ENCODE results near the gene DENND6B. TPM values are rescaled to one million over a fixed set of nuclear protein-coding genes. Genes with fewer than 3 reads are reported as not detected.

The DENND6B gene
- total RNA-seq, 5 donors from 2014 or later (not counting 1 experiment from before 2014, with no cell fraction given) = 2.1 to 5.0 (median 3.5) TPM

- Histone ChIP-seq H3K36me3 (ENCODE audit: control insufficient read depth in 2 of 2, extremely low read depth in 1 of 2, insufficient read depth in 1 of 2, low read length in 1 of 2) (peaks cover 16% of the 10 kb centered on the region in 2 donors), H3K9me3 (no peaks in the 10 kb centered on the region), H3K27me3 (replicated peaks in 1 of 2; ENCODE audit: control insufficient read depth in 2 of 2, extremely low read depth in 1 of 2, insufficient read depth in 2 of 2, low read length in 1 of 2) (no peaks in the 10 kb centered on the region), H3K4me3 (ENCODE audit: control insufficient read depth in 1 of 2, extremely low read depth in 1 of 2, low read length in 1 of 2) (no peak overlapping the region), H3K27ac (ENCODE audit: low read length) (no peak overlapping the region), H3K4me1 (ENCODE audit: control insufficient read depth in 1 of 2, extremely low read depth in 1 of 2, insufficient read depth in 2 of 2, low read length in 2 of 2) (peaks cover 0 to 39% of the 10 kb centered on the region in 2 experiments)
- no peak for DNase-seq
- Mint-ChIP-seq H3K27me3 (no peaks in the 10 kb centered on the region), H3K9me3 (no peaks in the 10 kb centered on the region), H3K27ac (peak overlapping the region in 1 of 2 donors; percentile 44), H3K4me3 (no peak overlapping the region), H3K36me3 (peaks cover 35% of the 10 kb centered on the region), H3K4me1 (peaks cover 58 to 64% (median 62%) of the 10 kb centered on the region in 3 donors)
- 87% methylated on average over 4 of the region's 8 CpGs for WGBS (ENCODE audit: insufficient coverage)
- ChIA-PET POLR2A (no interaction called here), CTCF (interaction anchor here in 1 of 2 donors (0.6 kb wide), 1 partner anchor 145 kb away, joined by 3 read pairs; the partner anchor contains the start of gene NCAPH2)
- ATAC-seq (replicated peaks in 1 of 4) = no peak
These were observed 36.5 kb upstream of the DENND6B start for GRCh38 chr22:50363166-50363802.

- Mint-ChIP-seq H3K36me3 (peaks cover 30% of the 10 kb centered on the region), H3K27me3 (no peaks in the 10 kb centered on the region), H3K9me3 (no peaks in the 10 kb centered on the region), H3K4me1 (peaks cover 52 to 66% (median 63%) of the 10 kb centered on the region in 3 donors), H3K4me3 (peak overlapping the region; percentile 14 to 47 (median 28)), H3K27ac (peak overlapping the region; percentile 90 to 92)
- Histone ChIP-seq H3K4me3 (ENCODE audit: control insufficient read depth in 1 of 2, extremely low read depth in 1 of 2, low read length in 1 of 2) (no peak overlapping the region), H3K9me3 (no peaks in the 10 kb centered on the region), H3K36me3 (ENCODE audit: control insufficient read depth in 2 of 2, extremely low read depth in 1 of 2, insufficient read depth in 1 of 2, low read length in 1 of 2) (peaks cover 7 to 17% of the 10 kb centered on the region in 2 donors), H3K27ac (ENCODE audit: low read length) (peak overlapping the region; percentile 43), H3K27me3 (replicated peaks in 1 of 2; ENCODE audit: control insufficient read depth in 2 of 2, extremely low read depth in 1 of 2, insufficient read depth in 2 of 2, low read length in 1 of 2) (no peaks in the 10 kb centered on the region), H3K4me1 (ENCODE audit: control insufficient read depth in 1 of 2, extremely low read depth in 1 of 2, insufficient read depth in 2 of 2, low read length in 2 of 2) (peaks cover 0 to 39% of the 10 kb centered on the region in 2 experiments)
- ChIA-PET POLR2A (no interaction called here), CTCF (interaction anchor here in 1 of 2 donors (0.5 kb wide), 1 partner anchor 94 kb away, joined by 8 read pairs; no protein-coding TSS in a partner anchor)
- peak in 3 of 35 experiments; percentile 10 to 26 (median 10) for DNase-seq
- ATAC-seq (replicated peaks in 1 of 4) = peak; percentile 24 to 83 (median 78)
- WGBS (ENCODE audit: insufficient coverage) = no CpG with 5 or more reads among the region's 5 CpGs
These were observed 34.9 kb upstream of the DENND6B start for GRCh38 chr22:50361688-50362087.

GRCh38 chr22:50361222-50361621 is 34.4 kb upstream of the DENND6B start:
- no peaks in the 10 kb centered on the region for H3K27me3 Mint-ChIP-seq
- Histone ChIP-seq H3K27me3 (replicated peaks in 1 of 2; ENCODE audit: control insufficient read depth in 2 of 2, extremely low read depth in 1 of 2, insufficient read depth in 2 of 2, low read length in 1 of 2) (no peaks in the 10 kb centered on the region), H3K27ac (ENCODE audit: low read length) (peak overlapping the region; percentile 43), H3K9me3 (no peaks in the 10 kb centered on the region), H3K4me3 (ENCODE audit: control insufficient read depth in 1 of 2, extremely low read depth in 1 of 2, low read length in 1 of 2) (no peak overlapping the region), H3K4me1 (ENCODE audit: control insufficient read depth in 1 of 2, extremely low read depth in 1 of 2, insufficient read depth in 2 of 2, low read length in 2 of 2) (peaks cover 0 to 39% of the 10 kb centered on the region in 2 experiments), H3K36me3 (ENCODE audit: control insufficient read depth in 2 of 2, extremely low read depth in 1 of 2, insufficient read depth in 1 of 2, low read length in 1 of 2) (peaks cover 7 to 17% of the 10 kb centered on the region in 2 donors)
- H3K9me3 Mint-ChIP-seq = no peaks in the 10 kb centered on the region
- peaks cover 48 to 66% (median 60%) of the 10 kb centered on the region in 3 donors for H3K4me1 Mint-ChIP-seq
- peak overlapping the region; percentile 90 to 92 for H3K27ac Mint-ChIP-seq
- H3K4me3 Mint-ChIP-seq = peak overlapping the region; percentile 28 to 47 (median 44)
- ATAC-seq (replicated peaks in 1 of 4) (peak; percentile 18 to 59 (median 38)), DNase-seq (peak in 1 of 35 experiments; percentile 18)
- ChIA-PET CTCF (interaction anchor here in 1 of 2 donors (0.5 kb wide), 1 partner anchor 94 kb away, joined by 8 read pairs; no protein-coding TSS in a partner anchor), POLR2A (no interaction called here)
- 66% methylated on average over 2 of the region's 5 CpGs for WGBS (ENCODE audit: insufficient coverage)
- peaks cover 30% of the 10 kb centered on the region for H3K36me3 Mint-ChIP-seq

GRCh38 chr22:50360578-50360977 is 33.8 kb upstream of the DENND6B start:
- Mint-ChIP-seq H3K4me3 (no peak overlapping the region), H3K9me3 (no peaks in the 10 kb centered on the region), H3K4me1 (peaks cover 41 to 63% (median 57%) of the 10 kb centered on the region in 3 donors), H3K27ac (peak overlapping the region; percentile 90 to 92), H3K27me3 (no peaks in the 10 kb centered on the region), H3K36me3 (peaks cover 30% of the 10 kb centered on the region)
- DNase-seq = no peak
- Histone ChIP-seq H3K27me3 (replicated peaks in 1 of 2; ENCODE audit: control insufficient read depth in 2 of 2, extremely low read depth in 1 of 2, insufficient read depth in 2 of 2, low read length in 1 of 2) (no peaks in the 10 kb centered on the region), H3K27ac (ENCODE audit: low read length) (peak overlapping the region; percentile 43), H3K36me3 (ENCODE audit: control insufficient read depth in 2 of 2, extremely low read depth in 1 of 2, insufficient read depth in 1 of 2, low read length in 1 of 2) (peaks cover 7 to 17% of the 10 kb centered on the region in 2 donors), H3K4me3 (ENCODE audit: control insufficient read depth in 1 of 2, extremely low read depth in 1 of 2, low read length in 1 of 2) (no peak overlapping the region), H3K9me3 (no peaks in the 10 kb centered on the region), H3K4me1 (ENCODE audit: control insufficient read depth in 1 of 2, extremely low read depth in 1 of 2, insufficient read depth in 2 of 2, low read length in 2 of 2) (peaks cover 0 to 39% of the 10 kb centered on the region in 2 experiments)
- POLR2A ChIA-PET = no interaction called here
- 89% methylated on average over 2 of the region's 2 CpGs for WGBS (ENCODE audit: insufficient coverage)
- CTCF ChIA-PET = no interaction called here
- no peak for ATAC-seq (replicated peaks in 1 of 4)

GRCh38 chr22:50357756-50358155 is 30.9 kb upstream of the DENND6B start:
- ATAC-seq (replicated peaks in 1 of 4) (no peak), DNase-seq (no peak)
- Histone ChIP-seq H3K27me3 (replicated peaks in 1 of 2; ENCODE audit: control insufficient read depth in 2 of 2, extremely low read depth in 1 of 2, insufficient read depth in 2 of 2, low read length in 1 of 2) (no peaks in the 10 kb centered on the region), H3K36me3 (ENCODE audit: control insufficient read depth in 2 of 2, extremely low read depth in 1 of 2, insufficient read depth in 1 of 2, low read length in 1 of 2) (peaks cover 7 to 17% of the 10 kb centered on the region in 2 donors), H3K9me3 (no peaks in the 10 kb centered on the region), H3K4me3 (ENCODE audit: control insufficient read depth in 1 of 2, extremely low read depth in 1 of 2, low read length in 1 of 2) (no peak overlapping the region), H3K27ac (ENCODE audit: low read length) (no peak overlapping the region), H3K4me1 (ENCODE audit: control insufficient read depth in 1 of 2, extremely low read depth in 1 of 2, insufficient read depth in 2 of 2, low read length in 2 of 2) (peaks cover 0 to 35% of the 10 kb centered on the region in 2 experiments)
- ChIA-PET POLR2A (no interaction called here), CTCF (no interaction called here)
- WGBS (ENCODE audit: insufficient coverage) = 100% methylated on average over 3 of the region's 10 CpGs
- no peak overlapping the region for H3K4me3 Mint-ChIP-seq
- no peaks in the 10 kb centered on the region for H3K9me3 Mint-ChIP-seq
- peaks cover 34 to 55% (median 46%) of the 10 kb centered on the region in 3 donors for H3K4me1 Mint-ChIP-seq
- H3K27me3 Mint-ChIP-seq = no peaks in the 10 kb centered on the region
- H3K36me3 Mint-ChIP-seq = peaks cover 27% of the 10 kb centered on the region
- H3K27ac Mint-ChIP-seq = no peak overlapping the region

GRCh38 chr22:50357222-50357621 is 30.4 kb upstream of the DENND6B start:
- Histone ChIP-seq H3K9me3 (no peaks in the 10 kb centered on the region), H3K27me3 (replicated peaks in 1 of 2; ENCODE audit: control insufficient read depth in 2 of 2, extremely low read depth in 1 of 2, insufficient read depth in 2 of 2, low read length in 1 of 2) (no peaks in the 10 kb centered on the region), H3K36me3 (ENCODE audit: control insufficient read depth in 2 of 2, extremely low read depth in 1 of 2, insufficient read depth in 1 of 2, low read length in 1 of 2) (peaks cover 8 to 17% of the 10 kb centered on the region in 2 donors), H3K4me1 (ENCODE audit: control insufficient read depth in 1 of 2, extremely low read depth in 1 of 2, insufficient read depth in 2 of 2, low read length in 2 of 2) (peaks cover 0 to 30% of the 10 kb centered on the region in 2 experiments), H3K27ac (ENCODE audit: low read length) (no peak overlapping the region), H3K4me3 (ENCODE audit: control insufficient read depth in 1 of 2, extremely low read depth in 1 of 2, low read length in 1 of 2) (no peak overlapping the region)
- ATAC-seq (replicated peaks in 1 of 4) (no peak), DNase-seq (no peak)
- H3K27ac Mint-ChIP-seq = peak overlapping the region in 1 of 2 donors; percentile 8
- CTCF ChIA-PET = interaction anchor here in 1 of 2 donors (0.6 kb wide), 1 partner anchor 33 kb away, joined by 9 read pairs; no protein-coding TSS in a partner anchor
- peaks cover 27% of the 10 kb centered on the region for H3K36me3 Mint-ChIP-seq
- H3K9me3 Mint-ChIP-seq = no peaks in the 10 kb centered on the region
- peaks cover 29 to 50% (median 41%) of the 10 kb centered on the region in 3 donors for H3K4me1 Mint-ChIP-seq
- POLR2A ChIA-PET = no interaction called here
- WGBS (ENCODE audit: insufficient coverage) = no CpG with 5 or more reads among the region's 1 CpG
- no peaks in the 10 kb centered on the region for H3K27me3 Mint-ChIP-seq
- no peak overlapping the region for H3K4me3 Mint-ChIP-seq
